GM23248 (cell line): ENCODE results near the gene SLC26A8.

Experiments
- EZH2 ChIP-seq: fragments of 200-600 bp; sonication (generic); IDR thresholded peaks from 2 replicates; pipeline ENCODE4 v1.6.1; 2018; ENCODE audit warnings: antibody characterized with exemption, mild to moderate bottlenecking; ENCODE audit not compliant: insufficient read depth, poor library complexity, severe bottlenecking
- EZH2phosphoT487 ChIP-seq: fragments of 200-600 bp; sonication (generic); IDR thresholded peaks from 2 replicates; pipeline ENCODE4 v1.6.1; 2018; ENCODE audit warnings: antibody characterized with exemption, moderate library complexity, mild to moderate bottlenecking, low read depth; ENCODE audit not compliant: insufficient read depth

- no peak for TF ChIP-seq EZH2phosphoT487
- no peak for TF ChIP-seq EZH2
Observed at GRCh38 chr6:35894776-35895175, 129.7 kb downstream of the SLC26A8 start.
